B cell (primary cell): Measurements from ENCODE around the gene NCSTN. TPM values are rescaled to one million over a fixed set of nuclear protein-coding genes. Genes with fewer than 3 reads are reported as not detected.

Experiments
- ATAC-seq: fragments of 200-7000 bp; cut with Tn5 transposase; one replicate; pipeline ENCODE4 v1.10.0; 2021; ENCODE audit warnings: low read depth, mild to moderate bottlenecking, moderate number of reproducible peaks, moderate library complexity
- CTCF ChIA-PET: fragments of 350-600 bp; sonication (Branson Sonifier 250); formaldehyde crosslinking; loops from one replicate; lab custom pipeline; 2021; ENCODE audit warnings: antibody characterized with exemption, inconsistent platforms; lab: Charles Lee
- POLR2A ChIA-PET: fragments of 350-600 bp; sonication (Branson Sonifier 250); formaldehyde crosslinking; loops from one replicate; lab custom pipeline; 2021; ENCODE audit warnings: antibody characterized with exemption; lab: Charles Lee
- DNase-seq: peaks from one replicate; pipeline ENCODE4 v3.0.0; 2013
- H2AFZ ChIP-seq: 2 replicates; pipeline ENCODE4 v1.6.1; 2012; ENCODE audit warnings: mild to moderate bottlenecking, low read depth, low read length; ENCODE audit not compliant: insufficient read depth, poor library complexity, severe bottlenecking
- H3K27ac ChIP-seq, 2 donors: 1 replicate in 1 of 2; 2 replicates in 1 of 2; pipeline ENCODE4 v1.5.1; 2012 to 2013; ENCODE audit warnings: low read length in 2 of 2, mild to moderate bottlenecking in 2 of 2, moderate library complexity in 1 of 2
- H3K27me3 ChIP-seq, 4 experiments: fragments of 200-600 bp in 1 of 4; sonication (generic) in 1 of 4; replicated peaks in 1 of 4; 1 replicate in 2 of 4; 2 replicates in 2 of 4; pipeline versions ENCODE4 v1.6.1 to v1.7.0; 2013 to 2016; ENCODE audit warnings: low read length in 3 of 4, mild to moderate bottlenecking in 2 of 4, mixed read lengths in 1 of 4, moderate library complexity in 1 of 4; ENCODE audit not compliant: insufficient read depth in 4 of 4, control insufficient read depth in 3 of 4; ENCODE audit errors: control extremely low read depth in 1 of 4
- H3K36me3 ChIP-seq, 2 experiments: replicated peaks in 1 of 2; 1 replicate in 1 of 2; 2 replicates in 1 of 2; pipeline versions ENCODE4 v1.6.1 to v1.7.1; 2013; ENCODE audit warnings: low read length in 1 of 2; ENCODE audit not compliant: insufficient read depth in 2 of 2, control insufficient read depth in 1 of 2; ENCODE audit errors: control extremely low read depth in 1 of 2, extremely low read depth in 1 of 2
- H3K4me1 ChIP-seq, 2 donors: fragments of 200-600 bp in 1 of 2; sonication (generic) in 1 of 2; 1 replicate in 1 of 2; 2 replicates in 1 of 2; pipeline versions ENCODE4 v1.5.1 to v1.6.1; 2013 to 2017; ENCODE audit warnings: low read length in 2 of 2; ENCODE audit not compliant: control insufficient read depth in 2 of 2, insufficient read depth in 2 of 2
- H3K4me2 ChIP-seq: replicated peaks from 2 replicates; pipeline ENCODE3; 2012; ENCODE audit warnings: mild to moderate bottlenecking, low read depth, low read length; ENCODE audit not compliant: poor library complexity, severe bottlenecking
- H3K4me3 ChIP-seq, 5 experiments: fragments of 200-600 bp in 1 of 5; sonication (generic) in 1 of 5; 1 replicate in 3 of 5; 2 replicates in 2 of 5; pipeline versions ENCODE4 v1.5.1 to v1.7.0; 2011 to 2016; ENCODE audit warnings: low read length in 4 of 5, mild to moderate bottlenecking in 4 of 5, low read depth in 2 of 5, control low read depth in 1 of 5, moderate library complexity in 1 of 5; ENCODE audit not compliant: insufficient read depth in 1 of 5; ENCODE audit errors: control extremely low read depth in 1 of 5, extremely low read depth in 1 of 5
- H3K79me2 ChIP-seq: fragments of 200-600 bp; sonication (generic); one replicate; pipeline ENCODE4 v1.6.0; 2016; ENCODE audit warnings: low read length; ENCODE audit not compliant: control insufficient read depth, insufficient read depth
- H3K9ac ChIP-seq: fragments of 200-600 bp; sonication (generic); 2 replicates; pipeline ENCODE4 v1.6.1; 2017; ENCODE audit warnings: mild to moderate bottlenecking, low read length, moderate library complexity
- H3K9me3 ChIP-seq, 3 donors: one replicate each; pipeline versions ENCODE4 v1.6.1 to v1.7.1; 2013; ENCODE audit warnings: low read length in 2 of 3; ENCODE audit not compliant: control insufficient read depth in 2 of 3, insufficient read depth in 1 of 3; ENCODE audit errors: control extremely low read depth in 1 of 3
- H4K20me1 ChIP-seq: 2 replicates; pipeline ENCODE4 v1.6.0; 2012; ENCODE audit warnings: mild to moderate bottlenecking, low read length; ENCODE audit not compliant: insufficient read depth, control insufficient read depth, poor library complexity, severe bottlenecking
- H3K27ac Mint-ChIP-seq: one replicate; pipeline ENCODE4 v1.8.0; 2021; ENCODE audit warnings: mixed read lengths
- H3K27me3 Mint-ChIP-seq: one replicate; pipeline ENCODE4 v1.8.0; 2021; ENCODE audit warnings: mixed read lengths
- H3K4me1 Mint-ChIP-seq: one replicate; pipeline ENCODE4 v1.8.0; 2021; ENCODE audit warnings: mixed read lengths
- H3K4me3 Mint-ChIP-seq: one replicate; pipeline ENCODE4 v1.8.0; 2021; ENCODE audit warnings: mixed read lengths
- H3K9me3 Mint-ChIP-seq: one replicate; pipeline ENCODE4 v1.8.0; 2022; ENCODE audit warnings: mixed read lengths; ENCODE audit not compliant: insufficient read depth
- EZH2 ChIP-seq: IDR thresholded peaks from 2 replicates; pipeline ENCODE4 v1.6.1; 2012; ENCODE audit warnings: borderline replicate concordance, low read depth, mild to moderate bottlenecking, moderate library complexity, low read length; ENCODE audit not compliant: insufficient read depth, poor library complexity, severe bottlenecking
- WGBS: methylation state at CpG from one replicate; pipeline ENCODE4 v1.1.5; 2013; ENCODE audit warnings: missing lambda C conversion rate; ENCODE audit not compliant: insufficient coverage; 5-methylcytosine and 5-hydroxymethylcytosine counted together
- intact Hi-C: fragments of 100-400 bp; cut with micrococcal nuclease; formaldehyde crosslinking; loops from one replicate; pipeline ENCODE4 v1.10.0; 2022
- polyA plus RNA-seq: library from polyadenylated mRNA; depleted of rRNA; stranded (reverse); fragments of >200 nt; gene quantifications from 2 replicates; pipeline ENCODE4 v1.2.3, GENCODE V29; 2012
- total RNA-seq, 2 donors: library from RNA; stranded (reverse); fragments of 120-200 nt in 1 of 2; gene quantifications; 1 replicate in 1 of 2; 2 replicates in 1 of 2; pipeline versions ENCODE4 v1.2.3 to v1.2.4, GENCODE V29; 2013 to 2022
- TF ChIP-seq, protein P1 (sequence below): fragments of 200-600 bp; IDR thresholded peaks from one replicate; pipeline ENCODE4 v1.8.0; 2022; ENCODE audit warnings: antibody characterized with exemption, mild to moderate bottlenecking

The NCSTN gene
- total and polyA plus RNA-seq, 2 donors (not counting 1 experiment from before 2014, with no cell fraction given), result 95.1 to 110 TPM

GRCh38 chr1:160361199-160361598, 18.0 kb downstream of the NCSTN start:
- H3K9me3 Mint-ChIP-seq, result no peaks in the 10 kb centered on the region
- Histone ChIP-seq H3K79me2 (no peaks in the 10 kb centered on the region), H3K4me1 (no peaks in the 10 kb centered on the region), H2AFZ (no peak overlapping the region), H3K27me3 (no peaks in the 10 kb centered on the region), H4K20me1 (no peaks in the 10 kb centered on the region), H3K9ac (no peak overlapping the region), H3K36me3 (peaks cover 0 to 34% of the 10 kb centered on the region in 2 experiments), H3K27ac (no peak overlapping the region), H3K4me3 (no peak overlapping the region), H3K9me3 (no peaks in the 10 kb centered on the region), H3K4me2 (no peak overlapping the region)
- TF ChIP-seq, protein P1, sequence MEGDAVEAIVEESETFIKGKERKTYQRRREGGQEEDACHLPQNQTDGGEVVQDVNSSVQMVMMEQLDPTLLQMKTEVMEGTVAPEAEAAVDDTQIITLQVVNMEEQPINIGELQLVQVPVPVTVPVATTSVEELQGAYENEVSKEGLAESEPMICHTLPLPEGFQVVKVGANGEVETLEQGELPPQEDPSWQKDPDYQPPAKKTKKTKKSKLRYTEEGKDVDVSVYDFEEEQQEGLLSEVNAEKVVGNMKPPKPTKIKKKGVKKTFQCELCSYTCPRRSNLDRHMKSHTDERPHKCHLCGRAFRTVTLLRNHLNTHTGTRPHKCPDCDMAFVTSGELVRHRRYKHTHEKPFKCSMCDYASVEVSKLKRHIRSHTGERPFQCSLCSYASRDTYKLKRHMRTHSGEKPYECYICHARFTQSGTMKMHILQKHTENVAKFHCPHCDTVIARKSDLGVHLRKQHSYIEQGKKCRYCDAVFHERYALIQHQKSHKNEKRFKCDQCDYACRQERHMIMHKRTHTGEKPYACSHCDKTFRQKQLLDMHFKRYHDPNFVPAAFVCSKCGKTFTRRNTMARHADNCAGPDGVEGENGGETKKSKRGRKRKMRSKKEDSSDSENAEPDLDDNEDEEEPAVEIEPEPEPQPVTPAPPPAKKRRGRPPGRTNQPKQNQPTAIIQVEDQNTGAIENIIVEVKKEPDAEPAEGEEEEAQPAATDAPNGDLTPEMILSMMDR, result no peak
- no peak for TF ChIP-seq EZH2
- H3K27me3 Mint-ChIP-seq, result no peaks in the 10 kb centered on the region
- H3K4me3 Mint-ChIP-seq, result no peak overlapping the region
- ChIA-PET POLR2A (no interaction called here), CTCF (no interaction called here)
- DNase-seq (no peak), ATAC-seq (no peak)
- intact Hi-C loops, result no loop called here
- H3K27ac Mint-ChIP-seq, result no peak overlapping the region
- 100% methylated on average over 2 of the region's 2 CpGs for WGBS
- no peaks in the 10 kb centered on the region for H3K4me1 Mint-ChIP-seq

DNA sequence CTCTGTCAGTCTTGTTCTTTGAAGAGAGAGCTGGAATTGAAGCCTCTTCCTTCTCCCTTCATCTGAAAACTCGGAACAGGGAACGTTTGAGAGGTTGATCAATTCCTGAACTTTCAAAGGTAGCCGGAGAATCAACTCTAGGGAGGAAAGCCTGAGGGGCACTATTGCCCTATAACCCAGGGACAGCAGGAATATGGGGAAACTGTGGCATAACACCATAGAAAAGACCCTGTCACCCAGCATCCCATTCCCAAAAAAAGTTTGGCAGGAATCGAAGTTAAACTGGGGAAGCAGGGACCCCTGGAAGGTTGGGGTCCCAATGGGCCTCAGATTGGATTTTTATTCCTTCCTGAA, 18.6 kb downstream of the NCSTN start:
- H3K36me3 ChIP-seq, result peaks cover 0 to 29% of the 10 kb centered on the region in 2 experiments
- H3K79me2 ChIP-seq, result no peaks in the 10 kb centered on the region
- Mint-ChIP-seq H3K9me3 (no peaks in the 10 kb centered on the region), H3K27me3 (no peaks in the 10 kb centered on the region), H3K4me1 (no peaks in the 10 kb centered on the region), H3K27ac (no peak overlapping the region), H3K4me3 (no peak overlapping the region)
- DNase-seq (no peak), ATAC-seq (no peak)
- no peak overlapping the region for H3K4me3 ChIP-seq
- TF ChIP-seq EZH2, result no peak
- TF ChIP-seq, protein P1, result no peak
- intact Hi-C loops, result no loop called here
- no peaks in the 10 kb centered on the region for H3K9me3 ChIP-seq
- ChIA-PET CTCF (no interaction called here), POLR2A (no interaction called here)
- H3K27ac ChIP-seq, result no peak overlapping the region
- H3K4me1 ChIP-seq, result no peaks in the 10 kb centered on the region
- H3K4me2 ChIP-seq, result no peak overlapping the region
- no peak overlapping the region for H3K9ac ChIP-seq
- no peak overlapping the region for H2AFZ ChIP-seq
- H4K20me1 ChIP-seq, result no peaks in the 10 kb centered on the region
- no peaks in the 10 kb centered on the region for H3K27me3 ChIP-seq
- WGBS, result 67% methylated on average over 1 of the region's 4 CpGs
